Measurements from ENCODE around the gene BTNL2.

Gene BTNL2

DNA sequence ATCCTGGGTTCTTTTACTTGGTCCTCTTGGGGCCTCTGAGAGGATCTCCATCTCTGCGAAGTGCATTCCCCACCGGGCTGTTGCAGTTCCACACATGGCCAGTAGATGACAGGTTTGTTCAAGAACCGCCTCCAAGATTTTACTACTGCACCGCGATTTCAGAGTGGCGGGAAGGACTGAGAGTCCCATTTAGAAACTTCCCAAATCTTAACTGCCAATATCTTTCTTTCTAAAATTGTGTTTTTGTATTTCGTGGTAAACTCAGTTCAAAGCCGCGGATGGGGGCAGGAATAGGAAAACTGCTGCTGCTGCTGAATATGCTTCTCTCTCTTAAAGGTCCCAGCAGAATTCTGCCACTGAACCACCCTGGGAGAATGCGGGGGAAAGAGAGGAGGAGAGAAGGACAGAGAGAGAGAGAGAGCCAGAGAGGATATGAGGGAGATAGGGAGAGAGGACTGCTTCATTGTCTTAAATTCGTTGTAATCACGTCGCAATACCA is 8.6 kb upstream of the BTNL2 start:
- peak; percentile 76 for DNase-seq

GRCh38 chr6:32413427-32414047 is 6.6 kb upstream of the BTNL2 start:
- peak; percentile 67 for DNase-seq

GRCh38 chr6:32411566-32412327 is 4.8 kb upstream of the BTNL2 start:
- no peak for DNase-seq

DNA sequence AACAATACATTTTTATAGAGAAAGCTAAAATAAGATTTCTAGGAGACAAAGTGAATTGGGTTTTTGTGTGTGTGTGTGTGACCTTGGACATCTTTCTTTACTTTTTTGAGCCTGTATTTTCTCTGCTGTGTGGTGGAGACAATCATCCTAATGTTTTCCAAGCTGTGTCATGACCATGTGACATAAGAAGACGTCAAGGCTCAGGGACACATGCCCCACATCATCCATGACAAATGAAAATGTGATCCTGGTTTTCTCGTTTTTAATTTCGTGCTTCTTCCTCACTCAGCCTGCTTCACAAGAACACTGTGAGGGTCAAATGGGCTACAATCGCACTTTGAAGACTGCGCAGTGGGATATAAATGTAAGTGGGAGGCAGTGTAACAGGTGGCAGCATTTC is 3.9 kb upstream of the BTNL2 start:
- DNase-seq = no peak

DNA sequence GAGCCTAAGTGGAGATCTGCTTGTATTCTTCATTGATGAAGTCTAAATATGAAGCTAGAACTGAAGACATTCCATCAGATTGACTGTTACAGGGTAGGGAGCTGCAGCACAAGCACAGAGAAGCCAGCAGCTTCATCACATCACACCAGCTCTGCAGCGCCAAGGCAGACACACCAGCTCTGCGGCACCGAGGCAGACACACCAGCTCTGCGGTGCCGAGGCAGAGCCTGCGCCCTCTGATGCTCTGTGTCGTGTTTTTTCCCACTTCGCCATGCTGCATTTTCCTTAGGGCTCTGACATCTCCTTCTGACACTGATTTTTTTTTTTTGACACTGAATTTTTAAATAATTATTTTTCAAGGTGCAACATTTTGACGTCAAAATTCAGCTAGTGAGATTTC is 784 bp downstream of the BTNL2 start:
- DNase-seq = no peak

DNA sequence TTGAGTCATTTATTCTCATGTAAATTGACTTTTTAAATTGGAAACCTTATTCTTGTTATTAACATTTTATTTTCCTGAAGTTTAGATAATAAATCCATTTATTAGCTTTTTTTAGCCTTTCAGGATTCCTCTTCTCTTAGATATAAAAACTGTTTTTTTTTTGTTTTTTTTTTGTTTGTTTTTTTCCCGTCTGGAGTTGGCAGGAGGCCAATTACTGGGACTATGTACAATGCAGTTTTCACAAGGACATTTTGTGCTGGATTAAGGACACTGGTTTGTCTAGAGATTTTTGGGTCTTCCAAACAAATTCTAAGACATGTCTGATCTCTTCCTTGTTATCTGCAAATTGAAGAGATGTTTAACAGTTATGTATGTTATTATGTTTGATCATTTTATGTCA is 1.3 kb downstream of the BTNL2 start:
- DNase-seq = no peak

DNA sequence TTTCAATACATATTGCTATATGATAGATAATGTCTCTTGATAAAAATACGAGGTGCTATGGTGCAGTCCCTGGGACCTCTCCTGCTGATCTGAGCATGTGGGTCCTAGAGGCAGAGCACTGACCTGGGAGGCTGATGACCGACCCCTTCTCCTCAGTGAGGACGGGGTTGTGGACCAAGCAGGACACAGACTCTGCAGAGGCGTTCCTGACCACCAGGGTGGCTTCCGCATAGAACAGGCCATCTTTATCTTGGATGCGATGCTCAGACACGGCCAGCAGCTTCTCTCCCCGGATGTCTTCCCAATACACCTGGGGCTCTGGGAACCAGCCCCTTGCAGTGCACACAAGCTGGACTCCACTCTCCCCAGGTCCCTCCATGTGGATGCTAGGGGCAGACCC is 4.2 kb downstream of the BTNL2 start:
- no peak for DNase-seq

GRCh38 chr6:32401284-32401963 is 5.6 kb downstream of the BTNL2 start:
- no peak for DNase-seq

- DNase-seq = no peak
Measured at GRCh38 chr6:32397252-32397920, 9.6 kb downstream of the BTNL2 start.

DNA sequence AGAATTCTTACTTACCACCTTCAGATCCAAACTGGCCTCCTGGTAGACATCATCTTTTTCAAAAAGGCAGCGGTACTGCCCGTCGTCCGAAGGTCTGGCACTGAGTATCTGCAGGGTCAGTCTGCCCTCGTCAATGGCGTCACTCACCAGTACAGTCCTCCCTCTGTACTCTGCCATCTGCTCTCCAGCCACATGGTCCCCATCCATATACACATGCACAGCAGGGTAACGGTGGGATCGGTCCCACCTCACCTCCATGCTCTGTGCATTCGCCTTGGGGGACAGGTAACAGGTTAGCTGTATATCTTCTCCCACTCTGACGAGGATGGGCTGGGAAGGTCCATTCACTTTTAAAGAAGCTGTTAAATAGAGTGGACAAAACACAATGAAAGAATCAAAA is 11.0 kb downstream of the BTNL2 start:
- DNase-seq = no peak

DNA sequence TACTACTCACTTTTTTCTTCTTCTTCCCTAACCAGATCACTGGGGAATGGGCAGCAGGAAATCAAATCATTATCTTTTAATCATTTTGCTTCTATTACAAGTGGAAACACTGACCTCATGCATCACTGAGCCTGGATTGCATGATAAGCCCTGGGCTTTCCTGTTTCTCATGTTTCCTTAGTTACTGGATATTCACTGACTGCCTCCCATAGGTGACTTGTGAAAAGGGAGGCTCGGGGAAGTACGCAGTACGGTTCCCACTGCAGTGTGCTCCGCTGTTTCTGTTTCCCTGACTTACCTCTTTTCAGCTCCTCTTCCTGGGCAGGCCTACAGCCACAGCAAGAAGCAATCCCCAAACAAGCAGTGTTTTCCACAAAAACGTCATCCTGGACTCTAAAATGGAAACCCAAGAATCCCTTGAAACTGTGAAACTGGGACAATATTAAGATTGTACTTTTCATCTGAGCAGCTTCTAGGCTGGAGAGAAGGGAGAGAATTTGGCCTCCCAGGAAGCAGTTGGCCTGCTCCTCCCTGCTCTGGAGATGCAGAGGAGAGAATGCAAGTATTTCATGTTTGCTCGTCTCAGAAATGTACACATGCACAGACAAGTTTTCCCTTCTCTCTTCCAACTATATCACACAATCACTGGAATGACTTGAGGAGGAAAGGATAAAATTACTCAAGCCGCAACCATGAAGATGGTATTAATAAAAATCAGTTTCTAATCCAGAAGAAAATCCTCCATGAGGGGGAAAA is 13.1 kb downstream of the BTNL2 start:
- peak; percentile 20 for DNase-seq

GRCh38 chr6:32391505-32391904 is 15.5 kb downstream of the BTNL2 start:
- no peak for DNase-seq

DNA sequence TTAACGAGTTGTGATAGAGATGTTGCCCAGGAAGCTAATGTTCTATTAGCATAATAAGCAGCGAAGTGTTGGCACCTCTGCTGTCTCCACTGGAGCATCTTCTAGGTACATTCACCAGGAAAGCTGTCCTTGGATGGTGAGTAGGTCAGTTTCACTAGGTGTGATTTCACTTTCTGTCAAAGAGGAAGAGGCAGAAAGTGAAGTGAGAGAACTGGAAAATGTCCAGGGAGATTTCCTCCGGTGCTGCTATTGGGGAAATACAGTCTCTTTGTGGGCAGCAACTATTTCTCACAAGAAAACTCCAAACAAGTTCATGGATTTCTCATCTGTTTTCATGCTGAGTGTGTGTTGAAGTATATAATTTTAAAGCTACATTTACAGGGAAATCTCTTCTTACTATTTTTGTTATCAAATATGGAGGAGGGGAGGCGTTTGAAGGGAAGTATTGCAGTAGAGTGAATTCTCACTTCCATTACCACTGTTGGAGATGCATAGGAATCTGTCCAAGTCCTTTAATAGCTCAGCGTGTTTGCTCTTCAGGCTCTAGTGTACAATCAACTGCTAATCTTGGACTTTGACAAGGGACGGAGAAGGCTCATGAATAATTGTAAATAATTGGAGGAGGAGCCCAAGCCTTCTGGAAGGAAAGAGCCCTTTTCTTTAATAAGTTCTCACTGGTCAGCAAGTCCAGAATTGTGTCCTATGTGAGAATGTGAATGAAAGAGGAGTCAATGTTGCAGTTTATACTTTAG is 19.2 kb downstream of the BTNL2 start:
- no peak for DNase-seq

- no peak for DNase-seq
Measured at GRCh38 chr6:32386040-32386439, 20.9 kb downstream of the BTNL2 start.

GRCh38 chr6:32382757-32383420 is 24.1 kb downstream of the BTNL2 start:
- no peak for DNase-seq

DNA sequence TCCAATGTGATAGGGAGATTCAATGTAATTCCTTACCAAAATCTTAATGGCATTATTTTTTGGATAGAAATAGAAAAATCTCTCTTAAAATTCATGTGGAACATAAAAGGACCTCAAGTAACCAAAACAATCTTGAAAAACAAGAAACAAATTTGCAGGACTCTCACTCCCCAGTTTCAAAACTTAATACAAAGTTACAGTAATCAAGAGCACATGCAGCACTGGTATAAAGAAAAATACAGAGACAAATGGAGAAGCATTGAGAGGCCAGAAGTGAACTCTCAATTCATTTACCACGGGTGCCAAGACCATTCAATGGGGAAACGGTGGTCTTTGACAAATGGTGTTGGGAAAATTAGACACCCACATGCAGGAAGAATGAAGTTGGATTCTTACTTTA is 27.4 kb downstream of the BTNL2 start:
- DNase-seq = no peak

- no peak for DNase-seq
Measured at GRCh38 chr6:32375739-32376529, 31.0 kb downstream of the BTNL2 start.

GRCh38 chr6:32371803-32372202 is 35.2 kb downstream of the BTNL2 start, which contains the start of gene TSBP1:
Gene TSBP1, minus strand, starts transcription at chr6:32371903. Its CDS starts 197 bp downstream, at chr6:32371706.
- no peak for DNase-seq

DNA sequence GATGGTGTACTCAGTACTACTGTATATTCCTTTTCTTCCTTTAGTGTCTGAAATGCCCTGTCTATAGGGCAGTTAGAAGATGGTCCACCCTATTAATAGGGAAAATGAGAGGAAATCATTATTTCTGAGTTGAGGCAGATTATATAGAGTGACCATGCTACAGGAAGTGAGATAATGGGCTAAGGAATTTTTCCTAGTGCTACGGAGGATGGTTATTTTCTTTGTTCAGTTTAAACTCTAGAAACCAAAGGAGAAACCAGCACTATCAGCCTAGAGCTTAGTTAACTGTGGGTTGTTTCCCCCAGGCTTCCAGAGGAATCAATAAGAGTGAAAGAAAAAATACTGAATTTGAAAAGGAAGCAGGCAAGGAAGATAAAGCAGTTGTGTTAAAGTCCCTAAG is 35.8 kb downstream of the BTNL2 start:
- peak; percentile 11 for DNase-seq

DNA sequence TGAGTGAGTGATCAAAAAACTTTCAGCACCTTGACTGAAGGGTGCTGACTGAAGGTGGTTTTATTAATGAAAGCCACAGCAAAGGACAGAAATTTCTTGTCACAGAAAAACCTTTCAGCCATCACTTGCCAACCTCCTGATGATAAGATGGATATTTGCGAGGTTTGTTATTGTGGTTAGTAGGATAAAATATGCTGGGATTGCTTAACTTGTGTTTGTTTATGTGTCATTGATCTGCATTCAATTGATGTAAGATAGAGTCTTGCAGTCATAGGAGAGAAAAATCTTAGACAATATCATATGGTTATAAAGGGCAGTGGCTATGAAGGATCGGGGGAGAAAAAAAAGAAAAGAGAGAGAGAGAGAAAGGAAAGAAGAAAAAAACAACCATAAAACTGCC is 36.5 kb downstream of the BTNL2 start:
- no peak for DNase-seq

Data from fibroblast of skin of abdomen (primary cell).